ENCODE results near the gene APOL6.
"Not testable (repeated sequence)": the region's sequence is repeated elsewhere in the genome, so short reads cannot be mapped to it uniquely, and the experiment has no call there.

Gene APOL6

GRCh38 chr22:35679492-35679891 is 31.2 kb downstream of the APOL6 start:
- peak; percentile 68 for DNase-seq (ENCODE audit: low read depth)

DNA sequence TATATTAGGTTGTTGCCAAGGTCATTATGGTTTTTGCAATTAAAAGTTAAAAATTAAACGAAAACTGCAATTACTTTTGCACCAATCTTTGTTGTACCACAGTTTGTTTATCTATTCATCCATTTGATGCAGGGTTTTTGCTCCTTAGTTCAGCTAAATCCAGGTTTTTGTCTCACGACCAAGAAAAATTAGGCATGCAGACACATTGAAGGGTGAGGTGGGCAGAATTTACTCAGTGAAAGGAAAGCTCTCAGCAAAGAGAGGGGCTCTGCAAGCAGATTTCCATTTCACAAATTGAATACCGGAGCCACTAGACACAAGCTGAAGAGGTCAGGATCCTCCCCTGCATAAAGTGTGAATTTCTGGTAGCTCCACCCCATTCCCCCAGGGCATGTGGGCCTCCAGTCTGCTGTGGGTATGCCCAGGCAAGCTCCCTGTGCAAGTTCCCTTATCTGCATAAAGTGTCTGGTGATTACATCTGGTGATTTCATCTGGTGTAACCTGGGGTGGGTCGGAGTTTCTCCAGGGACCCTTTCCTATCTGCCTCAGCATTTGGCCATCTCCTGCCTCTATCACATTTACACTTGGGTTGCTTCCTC is 33.3 kb downstream of the APOL6 start:
- DNase-seq (ENCODE audit: low read depth), result no peak

GRCh38 chr22:35683560-35683959 is 35.3 kb downstream of the APOL6 start:
- DNase-seq (ENCODE audit: low read depth), result no peak

DNA sequence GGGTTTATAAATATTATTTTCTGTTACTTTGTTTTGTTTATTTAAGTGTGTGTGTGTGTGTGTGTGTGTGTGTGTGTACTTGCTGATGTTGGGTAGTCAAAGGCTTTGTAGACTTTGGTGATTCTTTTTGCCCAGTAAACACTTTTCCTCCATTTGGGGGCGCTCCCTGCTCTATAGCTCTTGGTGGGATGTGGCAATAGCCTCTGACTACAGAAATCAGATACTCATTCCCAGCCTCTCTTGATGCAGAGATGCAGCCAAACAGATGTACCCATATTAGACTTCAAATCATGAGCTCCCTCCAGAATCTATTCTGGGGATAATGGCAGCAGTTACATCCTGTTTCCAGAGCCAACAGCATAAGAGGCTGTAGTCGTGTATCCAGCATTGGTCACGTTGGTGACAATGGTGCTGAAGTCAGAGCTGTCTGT is 36.0 kb downstream of the APOL6 start:
- no peak for DNase-seq (ENCODE audit: low read depth)

DNA sequence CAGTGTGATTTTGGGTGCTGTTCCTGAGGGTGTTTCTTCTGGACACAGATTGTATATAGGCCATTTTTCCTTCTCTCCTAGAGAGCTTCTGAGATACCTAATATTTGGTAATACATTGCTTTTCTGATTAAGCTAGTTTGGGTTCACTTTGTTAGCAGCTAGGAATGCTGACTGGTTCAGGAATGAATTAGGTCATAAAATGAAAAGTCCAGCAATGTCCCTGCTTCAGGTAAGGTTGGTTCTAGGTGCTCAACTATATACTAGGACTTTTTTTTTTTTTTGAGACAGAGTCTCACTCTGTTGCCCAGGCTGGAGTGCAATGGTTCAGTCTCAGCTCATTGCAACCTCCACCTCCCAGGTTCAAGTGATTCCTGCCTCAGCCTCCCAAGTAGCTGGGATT is 36.5 kb downstream of the APOL6 start:
- no peak for DNase-seq (ENCODE audit: low read depth)

GRCh38 chr22:35685731-35686130 is 37.5 kb downstream of the APOL6 start:
- no peak for DNase-seq (ENCODE audit: low read depth)

GRCh38 chr22:35686298-35686697 is 38.1 kb downstream of the APOL6 start:
- DNase-seq (ENCODE audit: low read depth), result no peak

- DNase-seq (ENCODE audit: low read depth), result no peak
Measured at GRCh38 chr22:35687461-35687860, 39.2 kb downstream of the APOL6 start.

DNA sequence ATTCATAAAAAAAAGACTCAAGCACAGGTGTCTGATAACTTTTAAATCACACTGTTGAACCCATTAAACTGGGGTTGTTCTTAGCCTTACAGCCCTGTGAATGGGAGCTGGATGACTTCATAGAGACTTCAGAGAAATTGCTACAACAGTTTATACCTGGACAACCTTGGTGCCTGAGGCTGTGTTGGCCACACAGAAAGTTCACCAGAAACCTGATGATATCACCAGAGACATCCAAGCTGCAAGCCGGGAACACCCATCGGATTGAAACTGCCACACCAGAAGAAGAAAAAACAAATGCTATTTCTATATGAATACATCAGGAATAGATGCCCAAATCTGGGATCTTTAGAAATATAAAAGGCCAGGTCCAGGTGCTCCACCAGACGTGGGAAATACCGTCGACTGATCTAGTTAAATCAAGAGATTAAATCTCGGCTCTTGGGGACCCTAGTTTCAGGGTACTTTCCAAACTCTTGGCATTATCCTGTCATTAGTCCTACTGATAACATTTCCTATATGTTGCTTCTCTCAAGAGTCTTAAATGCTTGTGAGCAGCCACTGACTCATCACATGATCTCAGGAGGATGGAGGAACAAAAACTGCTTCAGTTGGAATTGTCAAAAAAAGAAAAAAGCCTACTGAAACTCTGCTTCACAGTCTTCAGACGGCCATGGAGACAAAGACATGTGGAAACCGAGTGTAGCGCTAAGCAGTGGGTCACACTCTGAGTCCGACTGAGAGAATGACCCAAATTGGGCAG is 40.8 kb downstream of the APOL6 start:
- DNase-seq (ENCODE audit: low read depth), result no peak

DNA sequence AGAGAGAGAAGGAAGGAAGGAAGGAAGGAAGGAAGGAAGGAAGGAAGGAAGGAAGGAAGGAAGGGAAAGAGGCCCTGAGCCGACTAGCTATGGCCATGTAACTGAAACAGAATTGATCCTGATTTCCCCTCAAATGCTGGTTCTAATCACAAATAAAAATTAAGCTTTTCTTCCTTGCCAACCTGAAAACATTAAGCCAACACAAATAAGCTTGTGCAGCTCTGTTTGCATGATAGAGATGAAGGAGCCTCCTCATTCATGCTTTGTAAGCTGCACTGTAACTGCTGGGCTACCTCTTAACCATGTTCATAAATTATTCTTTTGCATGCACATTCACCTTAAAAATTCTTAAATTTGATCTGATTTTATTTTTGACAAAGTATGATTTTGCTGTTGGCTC is 41.8 kb downstream of the APOL6 start:
- DNase-seq (ENCODE audit: low read depth), result no peak

DNA sequence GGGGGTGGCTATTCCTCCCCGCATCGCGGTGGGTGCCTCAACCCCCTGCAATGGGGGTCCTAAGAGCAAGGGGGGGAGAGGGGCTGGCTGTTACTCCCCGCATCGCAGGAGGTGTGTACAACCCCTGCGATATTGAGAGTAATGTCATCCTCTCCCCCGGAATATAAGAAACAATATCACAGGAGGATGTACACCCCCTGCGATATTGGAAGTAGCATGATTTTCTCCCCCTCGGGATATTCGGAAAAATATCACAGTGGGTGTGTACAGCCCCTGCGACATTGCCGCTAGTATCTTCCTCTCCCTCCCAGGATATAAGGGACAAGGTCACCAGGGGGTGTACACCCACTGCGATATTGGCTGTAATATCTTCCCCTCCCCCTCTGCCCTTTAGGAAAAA is 47.0 kb downstream of the APOL6 start:
- DNase-seq (ENCODE audit: low read depth), result no peak

GRCh38 chr22:35697142-35697541 is 48.9 kb downstream of the APOL6 start:
- no peak for DNase-seq (ENCODE audit: low read depth)

DNA sequence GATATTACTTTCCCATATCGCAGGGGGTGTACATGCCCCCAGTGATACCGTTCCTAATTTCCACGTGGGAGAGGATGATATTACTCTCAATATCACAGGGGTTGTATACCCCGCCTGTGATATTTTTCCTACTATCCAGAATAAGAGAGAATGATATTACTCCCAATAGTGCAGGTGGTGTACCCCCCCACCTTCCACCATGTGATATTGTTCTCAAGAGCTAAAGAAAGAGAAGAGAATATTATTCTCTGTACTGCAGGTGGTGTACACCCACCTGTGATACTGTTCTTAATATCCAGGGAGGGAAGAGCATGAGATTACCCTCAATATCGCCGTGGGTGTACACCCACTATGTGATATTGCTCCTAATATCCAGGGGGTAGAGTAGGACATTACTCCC is 51.6 kb downstream of the APOL6 start:
- DNase-seq (ENCODE audit: low read depth), result not testable (repeated sequence)

GRCh38 chr22:35703861-35704584 is 55.8 kb downstream of the APOL6 start:
- DNase-seq (ENCODE audit: low read depth), result no peak

- no peak for DNase-seq (ENCODE audit: low read depth)
Measured at GRCh38 chr22:35705141-35705540, 56.9 kb downstream of the APOL6 start.

- no peak for DNase-seq (ENCODE audit: low read depth)
Measured at GRCh38 chr22:35708453-35708852, 60.2 kb downstream of the APOL6 start.

DNA sequence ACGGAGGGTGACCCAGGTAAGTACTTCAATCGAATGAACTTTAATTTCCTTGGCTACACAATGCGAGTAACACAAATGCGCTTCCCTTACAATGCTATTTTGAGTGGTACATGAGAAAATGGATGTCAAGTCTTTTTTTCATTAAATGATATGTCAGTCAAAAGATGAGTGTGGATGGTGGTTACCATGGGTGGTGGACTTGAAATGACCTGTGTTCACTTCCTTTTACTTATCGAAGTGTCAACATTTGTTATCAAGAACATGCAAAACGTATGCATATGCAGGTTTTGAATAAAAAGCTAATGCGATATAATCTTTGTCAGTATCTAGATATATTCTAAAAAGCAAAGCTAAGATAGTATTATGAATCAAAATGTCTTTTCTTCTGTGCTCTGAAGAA is 60.7 kb downstream of the APOL6 start:
- DNase-seq (ENCODE audit: low read depth), result no peak

GRCh38 chr22:35711336-35711735 is 63.1 kb downstream of the APOL6 start:
- no peak for DNase-seq (ENCODE audit: low read depth)

DNA sequence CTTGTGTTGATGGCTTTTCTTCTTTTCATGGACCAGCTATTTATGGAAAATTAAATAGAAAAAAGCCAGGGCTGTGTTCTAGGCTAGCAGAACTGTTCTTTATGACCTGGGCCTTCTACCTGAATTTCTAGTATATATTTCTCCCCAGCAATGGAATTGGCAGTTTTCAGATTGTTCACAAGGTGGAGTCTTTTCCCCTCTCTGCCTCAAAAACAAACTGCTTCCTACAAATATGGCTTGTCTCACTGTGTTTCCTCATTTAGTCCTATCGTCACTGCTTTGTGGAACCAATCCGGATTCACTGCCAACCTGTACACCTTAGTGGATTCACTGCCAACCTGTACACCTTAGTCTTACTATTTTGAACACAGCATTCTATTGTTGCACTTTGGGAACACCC is 64.4 kb downstream of the APOL6 start:
- no peak for DNase-seq (ENCODE audit: low read depth)

DNA sequence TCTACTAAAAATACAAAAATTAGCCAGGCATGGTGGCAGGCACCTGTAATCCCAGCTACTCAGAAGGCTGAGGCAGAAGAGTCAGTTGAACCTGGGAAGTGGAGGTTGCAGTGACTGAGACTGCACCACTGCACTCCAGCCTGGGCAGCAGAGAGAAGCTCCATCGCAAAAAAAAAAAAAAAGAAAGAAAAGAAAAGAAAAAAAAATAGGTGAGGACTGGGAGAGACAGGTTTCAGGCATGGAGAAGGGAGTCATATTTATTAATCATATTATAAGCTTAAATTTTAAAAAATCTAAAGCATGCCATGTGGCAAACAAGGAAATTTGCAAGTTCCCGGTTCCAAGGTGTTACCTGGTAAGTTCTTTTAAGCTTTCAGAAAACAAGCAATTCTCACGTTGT is 69.3 kb downstream of the APOL6 start, which contains the start of gene APOL5:
TSS of gene APOL5 (plus strand) at position 301 of the 400 bp plus-strand sequence. CDS start at position 301, 0 bp downstream.
- no peak for DNase-seq (ENCODE audit: low read depth)

All from activated T-cell treated with anti-CD3 and anti-CD28 coated beads for 24 hours (primary cell).